PFSK-1 (cell line): Measurements from ENCODE around the gene HNRNPA3.

Source experiments
- FOXP2 ChIP-seq: optimal IDR thresholded peaks from 2 replicates; pipeline ENCODE3; 2011; ENCODE audit warnings: borderline replicate concordance, control low read depth, inconsistent platforms; ENCODE audit not compliant: insufficient read depth; ENCODE audit errors: extremely low read length, extremely low read depth
- POLR2AphosphoS5 ChIP-seq: IDR thresholded peaks from 2 replicates; pipeline ENCODE4 v1.6.1; 2012; ENCODE audit warnings: low read depth, mild to moderate bottlenecking, control low read depth, low read length, moderate library complexity

DNA sequence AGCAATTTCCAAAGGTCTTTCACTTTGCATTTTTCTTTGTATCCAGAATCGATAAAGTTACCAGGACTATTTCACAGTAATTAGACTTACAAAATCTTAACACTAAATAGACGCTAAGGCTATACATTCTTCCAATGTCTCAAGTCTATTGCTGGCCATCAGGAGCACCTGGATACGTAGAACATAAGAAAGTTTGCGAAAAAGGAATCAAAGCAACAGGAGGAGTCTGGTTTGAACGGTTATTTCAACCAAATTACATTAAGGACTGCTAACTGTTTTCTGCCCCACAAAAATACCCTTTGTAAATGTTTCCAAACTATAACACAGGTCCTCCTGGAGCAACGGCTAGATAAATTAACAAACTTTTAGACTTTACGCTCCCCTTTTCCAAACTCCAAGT is 1.4 kb upstream of the HNRNPA3 start:
- TF ChIP-seq POLR2AphosphoS5 (no peak), FOXP2 (no peak)
